Astrocyte (in vitro differentiated cells and primary cell): ENCODE measurements around the gene ELMO1.

Experiments used
- EZH2 ChIP-seq: IDR thresholded peaks from 2 replicates; pipeline ENCODE4 v1.6.1; 2012; ENCODE audit warnings: mild to moderate bottlenecking, low read length, inconsistent platforms; ENCODE audit not compliant: insufficient read depth
- TF ChIP-seq, protein P1 (sequence below): IDR thresholded peaks from 2 replicates; pipeline ENCODE4 v1.5.1; 2011; ENCODE audit warnings: low read depth, mild to moderate bottlenecking, inconsistent platforms, low read length, moderate library complexity; ENCODE audit not compliant: insufficient read depth

DNA sequence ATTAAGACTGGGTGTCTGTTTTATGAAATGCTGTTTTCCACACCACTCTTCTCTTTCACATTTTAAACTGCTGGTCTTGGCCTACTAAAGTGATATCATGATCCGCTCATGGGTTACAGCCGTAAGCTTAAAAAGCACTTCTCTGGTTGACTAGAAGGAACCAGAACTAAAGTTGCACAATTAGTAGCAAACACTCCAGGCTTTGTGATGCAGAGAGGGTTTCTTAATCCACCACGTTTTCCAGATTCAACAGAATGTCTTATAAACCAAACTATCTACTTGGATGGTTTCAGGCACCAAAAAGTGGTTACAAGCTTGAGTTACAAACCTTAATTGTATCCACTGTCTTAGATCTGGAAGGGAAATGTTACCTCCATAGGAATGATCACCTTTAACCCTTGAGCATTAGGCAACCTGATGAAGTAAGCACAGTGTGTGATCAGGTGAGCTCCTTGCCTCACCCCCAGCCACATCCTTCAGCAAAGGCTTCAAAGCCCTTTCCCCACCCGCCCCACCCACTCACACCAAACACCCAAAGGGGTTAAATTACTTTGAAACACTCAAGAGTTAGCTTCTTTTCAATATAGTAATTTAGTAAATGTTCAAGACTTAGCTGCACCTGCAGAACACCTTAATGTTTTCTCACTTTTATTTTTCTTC lies 3.5 kb downstream of the ELMO1 start:
- TF ChIP-seq, protein P1, sequence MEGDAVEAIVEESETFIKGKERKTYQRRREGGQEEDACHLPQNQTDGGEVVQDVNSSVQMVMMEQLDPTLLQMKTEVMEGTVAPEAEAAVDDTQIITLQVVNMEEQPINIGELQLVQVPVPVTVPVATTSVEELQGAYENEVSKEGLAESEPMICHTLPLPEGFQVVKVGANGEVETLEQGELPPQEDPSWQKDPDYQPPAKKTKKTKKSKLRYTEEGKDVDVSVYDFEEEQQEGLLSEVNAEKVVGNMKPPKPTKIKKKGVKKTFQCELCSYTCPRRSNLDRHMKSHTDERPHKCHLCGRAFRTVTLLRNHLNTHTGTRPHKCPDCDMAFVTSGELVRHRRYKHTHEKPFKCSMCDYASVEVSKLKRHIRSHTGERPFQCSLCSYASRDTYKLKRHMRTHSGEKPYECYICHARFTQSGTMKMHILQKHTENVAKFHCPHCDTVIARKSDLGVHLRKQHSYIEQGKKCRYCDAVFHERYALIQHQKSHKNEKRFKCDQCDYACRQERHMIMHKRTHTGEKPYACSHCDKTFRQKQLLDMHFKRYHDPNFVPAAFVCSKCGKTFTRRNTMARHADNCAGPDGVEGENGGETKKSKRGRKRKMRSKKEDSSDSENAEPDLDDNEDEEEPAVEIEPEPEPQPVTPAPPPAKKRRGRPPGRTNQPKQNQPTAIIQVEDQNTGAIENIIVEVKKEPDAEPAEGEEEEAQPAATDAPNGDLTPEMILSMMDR, result no peak
- no peak for TF ChIP-seq EZH2
